Measurements from ENCODE around the gene ADAMTS4. TPM values are rescaled to one million over a fixed set of nuclear protein-coding genes. Genes with fewer than 3 reads are reported as not detected.

The ADAMTS4 gene
- total RNA-seq, 1 experiment from 2014 or later, result 9.1 TPM

DNA sequence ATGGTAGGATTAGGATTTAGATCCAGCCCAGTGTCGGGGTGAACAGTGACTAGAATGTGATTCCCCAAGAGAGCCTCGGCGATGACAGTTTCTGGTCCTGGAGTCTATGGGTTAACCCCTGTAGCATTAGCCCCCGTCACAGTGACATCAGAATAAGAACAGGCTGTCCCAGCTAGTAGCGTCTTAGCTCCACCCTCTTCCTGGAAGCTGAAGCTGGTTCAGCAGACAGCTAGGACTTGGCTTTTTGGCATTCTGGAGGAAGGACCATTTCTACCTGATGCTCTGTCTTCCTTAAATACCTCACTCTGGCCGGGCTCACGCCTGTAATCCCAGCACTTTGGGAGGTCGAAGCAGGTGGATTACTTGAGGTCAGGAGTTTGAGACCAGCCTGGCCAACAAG is 8.3 kb upstream of the ADAMTS4 start:
- H3K4me3 Mint-ChIP-seq, result no peak overlapping the region
- H3K27me3 Mint-ChIP-seq (ENCODE audit: low read depth), result no peaks in the 10 kb centered on the region; the same call in 1 of the 2 replicates
- H3K4me1 Mint-ChIP-seq, result peaks cover 18% of the 10 kb centered on the region
- POLR2A ChIA-PET, result interaction anchor here (1.1 kb wide), 1 partner anchor 18 kb away, joined by 5 read pairs; the partner anchor contains the start of gene TOMM40L
- peaks cover 54% of the 10 kb centered on the region for H3K36me3 Mint-ChIP-seq
- no peak overlapping the region for H3K27ac Mint-ChIP-seq
- DNase-seq (ENCODE audit: low spot score), result no peak
- no peak for ATAC-seq
- CTCF ChIA-PET, result interaction anchor here (0.7 to 1.6 kb wide), 4 partner anchors 9 to 99 kb away, joined by 3 to 5 read pairs (median 4); partner anchors contain the start of genes PCP4L1 and TOMM40L
- TF ChIP-seq ARID4B (CRISPR knock-in tag; IDR thresholded peaks at IDR 0.05; ENCODE audit: borderline replicate concordance) (no peak), FOXP1 (CRISPR knock-in tag; IDR thresholded peaks at IDR 0.05; ENCODE audit: borderline replicate concordance) (no peak), PRRX2 (CRISPR knock-in tag; IDR thresholded peaks at IDR 0.05) (no peak)
- TF ChIP-seq, protein P1, sequence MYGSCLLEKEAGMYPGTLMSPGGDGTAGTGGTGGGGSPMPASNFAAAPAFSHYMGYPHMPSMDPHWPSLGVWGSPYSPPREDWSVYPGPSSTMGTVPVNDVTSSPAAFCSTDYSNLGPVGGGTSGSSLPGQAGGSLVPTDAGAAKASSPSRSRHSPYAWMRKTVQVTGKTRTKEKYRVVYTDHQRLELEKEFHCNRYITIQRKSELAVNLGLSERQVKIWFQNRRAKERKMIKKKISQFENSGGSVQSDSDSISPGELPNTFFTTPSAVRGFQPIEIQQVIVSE (CRISPR knock-in tag; IDR thresholded peaks at IDR 0.05; ENCODE audit: borderline replicate concordance), result no peak
- TF ChIP-seq, protein P2, sequence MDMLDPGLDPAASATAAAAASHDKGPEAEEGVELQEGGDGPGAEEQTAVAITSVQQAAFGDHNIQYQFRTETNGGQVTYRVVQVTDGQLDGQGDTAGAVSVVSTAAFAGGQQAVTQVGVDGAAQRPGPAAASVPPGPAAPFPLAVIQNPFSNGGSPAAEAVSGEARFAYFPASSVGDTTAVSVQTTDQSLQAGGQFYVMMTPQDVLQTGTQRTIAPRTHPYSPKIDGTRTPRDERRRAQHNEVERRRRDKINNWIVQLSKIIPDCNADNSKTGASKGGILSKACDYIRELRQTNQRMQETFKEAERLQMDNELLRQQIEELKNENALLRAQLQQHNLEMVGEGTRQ (CRISPR knock-in tag; IDR thresholded peaks at IDR 0.05), result no peak
- H3K9me3 Mint-ChIP-seq, result no peaks in the 10 kb centered on the region

- Mint-ChIP-seq H3K27ac (0 out of 2 replicates have a peak overlapping the region, but pooled peaks have one; percentile 35), H3K4me1 (peaks cover 21% of the 10 kb centered on the region), H3K4me3 (no peak overlapping the region), H3K27me3 (ENCODE audit: low read depth) (no peaks in the 10 kb centered on the region; the same call in 1 of the 2 replicates), H3K9me3 (no peaks in the 10 kb centered on the region), H3K36me3 (peaks cover 48% of the 10 kb centered on the region)
- ChIA-PET CTCF (interaction anchor here (0.7 to 1.6 kb wide), 4 partner anchors 8 to 100 kb away, joined by 3 to 5 read pairs (median 4); partner anchors contain the start of genes PCP4L1 and TOMM40L), POLR2A (interaction anchor here (1.1 kb wide), 1 partner anchor 19 kb away, joined by 5 read pairs; the partner anchor contains the start of gene TOMM40L)
- no peak for DNase-seq (ENCODE audit: low spot score)
- no peak for ATAC-seq
- no peak for TF ChIP-seq PRRX2 (CRISPR knock-in tag; IDR thresholded peaks at IDR 0.05)
- no peak for TF ChIP-seq ZNF396 (CRISPR knock-in tag; IDR thresholded peaks at IDR 0.05; ENCODE audit: borderline replicate concordance)
- no peak for TF ChIP-seq STAT6 (CRISPR knock-in tag; conservative IDR thresholded peaks at IDR 0.05; ENCODE audit: low read depth)
- no peak for TF ChIP-seq TCF7 (CRISPR knock-in tag; IDR thresholded peaks at IDR 0.05; ENCODE audit: low read depth)
- no peak for TF ChIP-seq ZNF263 (CRISPR knock-in tag; IDR thresholded peaks at IDR 0.05; ENCODE audit: low read depth)
- TF ChIP-seq USF1 (CRISPR knock-in tag; IDR thresholded peaks at IDR 0.05), result no peak
- no peak for TF ChIP-seq ZNF138 (CRISPR knock-in tag; conservative IDR thresholded peaks at IDR 0.05)
- TF ChIP-seq, protein P3, sequence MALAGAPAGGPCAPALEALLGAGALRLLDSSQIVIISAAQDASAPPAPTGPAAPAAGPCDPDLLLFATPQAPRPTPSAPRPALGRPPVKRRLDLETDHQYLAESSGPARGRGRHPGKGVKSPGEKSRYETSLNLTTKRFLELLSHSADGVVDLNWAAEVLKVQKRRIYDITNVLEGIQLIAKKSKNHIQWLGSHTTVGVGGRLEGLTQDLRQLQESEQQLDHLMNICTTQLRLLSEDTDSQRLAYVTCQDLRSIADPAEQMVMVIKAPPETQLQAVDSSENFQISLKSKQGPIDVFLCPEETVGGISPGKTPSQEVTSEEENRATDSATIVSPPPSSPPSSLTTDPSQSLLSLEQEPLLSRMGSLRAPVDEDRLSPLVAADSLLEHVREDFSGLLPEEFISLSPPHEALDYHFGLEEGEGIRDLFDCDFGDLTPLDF (CRISPR knock-in tag; IDR thresholded peaks at IDR 0.05), result no peak
- no peak for TF ChIP-seq CREM (CRISPR knock-in tag; IDR thresholded peaks at IDR 0.05)
- TF ChIP-seq MYBL2 (CRISPR knock-in tag; IDR thresholded peaks at IDR 0.05), result no peak
- TF ChIP-seq, protein P4, sequence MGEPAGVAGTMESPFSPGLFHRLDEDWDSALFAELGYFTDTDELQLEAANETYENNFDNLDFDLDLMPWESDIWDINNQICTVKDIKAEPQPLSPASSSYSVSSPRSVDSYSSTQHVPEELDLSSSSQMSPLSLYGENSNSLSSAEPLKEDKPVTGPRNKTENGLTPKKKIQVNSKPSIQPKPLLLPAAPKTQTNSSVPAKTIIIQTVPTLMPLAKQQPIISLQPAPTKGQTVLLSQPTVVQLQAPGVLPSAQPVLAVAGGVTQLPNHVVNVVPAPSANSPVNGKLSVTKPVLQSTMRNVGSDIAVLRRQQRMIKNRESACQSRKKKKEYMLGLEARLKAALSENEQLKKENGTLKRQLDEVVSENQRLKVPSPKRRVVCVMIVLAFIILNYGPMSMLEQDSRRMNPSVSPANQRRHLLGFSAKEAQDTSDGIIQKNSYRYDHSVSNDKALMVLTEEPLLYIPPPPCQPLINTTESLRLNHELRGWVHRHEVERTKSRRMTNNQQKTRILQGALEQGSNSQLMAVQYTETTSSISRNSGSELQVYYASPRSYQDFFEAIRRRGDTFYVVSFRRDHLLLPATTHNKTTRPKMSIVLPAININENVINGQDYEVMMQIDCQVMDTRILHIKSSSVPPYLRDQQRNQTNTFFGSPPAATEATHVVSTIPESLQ (CRISPR knock-in tag; IDR thresholded peaks at IDR 0.05), result no peak
- TF ChIP-seq, protein P5, sequence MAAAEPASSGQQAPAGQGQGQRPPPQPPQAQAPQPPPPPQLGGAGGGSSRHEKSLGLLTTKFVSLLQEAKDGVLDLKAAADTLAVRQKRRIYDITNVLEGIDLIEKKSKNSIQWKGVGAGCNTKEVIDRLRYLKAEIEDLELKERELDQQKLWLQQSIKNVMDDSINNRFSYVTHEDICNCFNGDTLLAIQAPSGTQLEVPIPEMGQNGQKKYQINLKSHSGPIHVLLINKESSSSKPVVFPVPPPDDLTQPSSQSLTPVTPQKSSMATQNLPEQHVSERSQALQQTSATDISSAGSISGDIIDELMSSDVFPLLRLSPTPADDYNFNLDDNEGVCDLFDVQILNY (CRISPR knock-in tag; IDR thresholded peaks at IDR 0.05), result no peak
- TF ChIP-seq EMX1 (CRISPR knock-in tag; IDR thresholded peaks at IDR 0.05), result no peak
- TF ChIP-seq ATF1 (CRISPR knock-in tag; IDR thresholded peaks at IDR 0.05), result no peak
Measured at GRCh38 chr1:161206411-161207140, 7.7 kb upstream of the ADAMTS4 start.
